ENCODE data around the gene BHLHA9.

BHLHA9 gene

DNA sequence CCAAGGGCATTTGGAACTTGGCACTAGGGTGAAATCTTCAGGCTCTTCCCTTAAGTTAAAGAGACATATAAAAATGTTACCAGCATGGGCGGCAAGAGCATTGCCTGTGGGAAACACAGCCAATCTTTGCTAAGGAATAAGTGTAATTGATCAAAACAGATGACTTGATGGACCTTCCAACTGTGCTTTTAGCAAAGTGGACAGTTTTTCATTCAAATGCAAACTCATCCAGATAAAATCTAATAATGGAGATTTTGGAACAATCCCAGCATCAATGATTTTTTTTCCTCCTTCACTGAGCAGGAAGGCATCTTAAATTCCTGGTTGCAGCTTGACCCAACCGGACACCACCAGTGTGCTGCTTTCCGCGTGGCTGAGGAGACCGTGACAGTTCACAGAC lies 42.9 kb upstream of the BHLHA9 start:
- no peak overlapping the region for H3K4me3 ChIP-seq (ENCODE audit: control insufficient read depth, low read depth, low read length)
- TF ChIP-seq, protein P1, sequence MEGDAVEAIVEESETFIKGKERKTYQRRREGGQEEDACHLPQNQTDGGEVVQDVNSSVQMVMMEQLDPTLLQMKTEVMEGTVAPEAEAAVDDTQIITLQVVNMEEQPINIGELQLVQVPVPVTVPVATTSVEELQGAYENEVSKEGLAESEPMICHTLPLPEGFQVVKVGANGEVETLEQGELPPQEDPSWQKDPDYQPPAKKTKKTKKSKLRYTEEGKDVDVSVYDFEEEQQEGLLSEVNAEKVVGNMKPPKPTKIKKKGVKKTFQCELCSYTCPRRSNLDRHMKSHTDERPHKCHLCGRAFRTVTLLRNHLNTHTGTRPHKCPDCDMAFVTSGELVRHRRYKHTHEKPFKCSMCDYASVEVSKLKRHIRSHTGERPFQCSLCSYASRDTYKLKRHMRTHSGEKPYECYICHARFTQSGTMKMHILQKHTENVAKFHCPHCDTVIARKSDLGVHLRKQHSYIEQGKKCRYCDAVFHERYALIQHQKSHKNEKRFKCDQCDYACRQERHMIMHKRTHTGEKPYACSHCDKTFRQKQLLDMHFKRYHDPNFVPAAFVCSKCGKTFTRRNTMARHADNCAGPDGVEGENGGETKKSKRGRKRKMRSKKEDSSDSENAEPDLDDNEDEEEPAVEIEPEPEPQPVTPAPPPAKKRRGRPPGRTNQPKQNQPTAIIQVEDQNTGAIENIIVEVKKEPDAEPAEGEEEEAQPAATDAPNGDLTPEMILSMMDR (IDR thresholded peaks at IDR 0.05; ENCODE audit: control insufficient read depth, insufficient read depth, low read depth, low read length, missing control alignments), result no peak

DNA sequence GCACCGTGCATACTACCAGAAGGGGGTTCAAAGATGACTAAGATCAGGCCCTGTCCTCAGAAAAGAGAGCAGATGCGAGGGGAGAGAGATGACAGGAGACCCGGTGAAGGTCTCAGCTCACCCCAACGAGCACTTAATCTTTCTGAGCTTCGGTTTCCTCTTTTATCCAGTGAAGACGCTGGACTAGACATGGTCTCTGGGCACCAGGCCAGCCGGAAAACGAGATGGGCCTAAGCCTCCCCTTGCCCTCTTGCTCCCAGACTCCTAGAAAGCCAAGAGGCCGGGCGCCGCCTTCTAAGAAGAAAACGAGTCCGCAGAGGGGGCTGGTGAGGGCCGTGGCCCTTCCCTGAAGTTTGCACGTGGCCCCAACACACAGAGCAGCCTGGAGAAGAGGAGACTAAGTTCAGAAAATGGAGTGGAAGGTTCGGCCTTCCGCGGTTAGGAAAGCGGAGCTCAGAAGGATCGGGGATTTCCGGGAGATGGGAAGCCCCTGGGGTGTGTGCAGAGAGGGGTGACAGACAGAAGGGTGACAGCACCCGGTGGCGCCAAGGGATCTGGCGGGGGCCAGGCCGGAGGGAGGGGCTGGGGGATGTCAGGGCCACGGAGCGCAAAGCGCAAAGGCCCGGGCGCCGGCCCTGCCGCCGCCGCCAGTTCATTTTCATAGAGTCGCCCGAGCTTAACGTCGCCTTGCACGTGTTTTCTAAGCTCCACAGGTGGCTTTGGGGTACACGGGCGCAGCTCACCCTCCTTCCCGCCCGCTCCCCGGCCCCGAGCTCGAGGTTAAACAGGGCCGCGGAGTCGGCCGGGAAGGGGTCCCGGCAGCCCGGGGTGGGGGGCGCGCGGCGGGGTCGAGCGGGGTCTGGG lies 42.1 kb upstream of the BHLHA9 start:
- TF ChIP-seq, protein P1 (IDR thresholded peaks at IDR 0.05; ENCODE audit: control insufficient read depth, insufficient read depth, low read depth, low read length, missing control alignments), result no peak
- no peak overlapping the region for H3K4me3 ChIP-seq (ENCODE audit: control insufficient read depth, low read depth, low read length)
- no peak for DNase-seq (ENCODE audit: low read depth)

More for the DNA sequence above, 42.9 kb upstream of the BHLHA9 start:
- no peak for DNase-seq (ENCODE audit: low read depth)

DNA sequence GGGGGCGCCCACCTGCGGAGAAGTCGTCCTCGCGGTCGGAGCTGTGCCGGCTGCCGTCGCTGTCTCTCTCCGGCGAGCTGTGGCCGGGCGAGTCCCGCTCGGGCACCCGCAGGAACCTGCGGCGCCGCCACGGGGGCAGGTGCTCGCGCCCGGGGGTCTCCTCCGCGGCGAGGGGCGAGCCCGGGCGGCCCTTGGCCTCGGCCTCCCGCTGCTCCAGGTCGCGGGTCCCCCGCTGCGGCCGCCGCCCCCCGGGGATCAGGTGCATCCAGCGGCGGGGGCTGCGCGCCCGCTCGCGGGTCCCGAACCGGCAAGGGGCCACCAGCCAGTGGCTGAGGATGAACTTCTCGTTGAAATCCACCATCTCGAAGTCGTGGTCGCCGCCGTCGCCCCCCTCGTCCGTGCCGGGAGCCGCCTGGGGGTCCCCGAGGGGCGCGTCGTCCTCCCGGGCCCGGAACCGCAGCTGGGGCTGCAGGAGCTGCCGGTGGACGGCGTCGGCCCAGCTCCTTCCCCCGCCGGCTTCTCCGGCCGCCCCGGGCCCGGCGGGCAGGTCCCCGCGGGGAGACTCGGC lies 41.4 kb upstream of the BHLHA9 start:
- TF ChIP-seq, protein P1 (IDR thresholded peaks at IDR 0.05; ENCODE audit: control insufficient read depth, insufficient read depth, low read depth, low read length, missing control alignments), result no peak
- no peak overlapping the region for H3K4me3 ChIP-seq (ENCODE audit: control insufficient read depth, low read depth, low read length)

DNA sequence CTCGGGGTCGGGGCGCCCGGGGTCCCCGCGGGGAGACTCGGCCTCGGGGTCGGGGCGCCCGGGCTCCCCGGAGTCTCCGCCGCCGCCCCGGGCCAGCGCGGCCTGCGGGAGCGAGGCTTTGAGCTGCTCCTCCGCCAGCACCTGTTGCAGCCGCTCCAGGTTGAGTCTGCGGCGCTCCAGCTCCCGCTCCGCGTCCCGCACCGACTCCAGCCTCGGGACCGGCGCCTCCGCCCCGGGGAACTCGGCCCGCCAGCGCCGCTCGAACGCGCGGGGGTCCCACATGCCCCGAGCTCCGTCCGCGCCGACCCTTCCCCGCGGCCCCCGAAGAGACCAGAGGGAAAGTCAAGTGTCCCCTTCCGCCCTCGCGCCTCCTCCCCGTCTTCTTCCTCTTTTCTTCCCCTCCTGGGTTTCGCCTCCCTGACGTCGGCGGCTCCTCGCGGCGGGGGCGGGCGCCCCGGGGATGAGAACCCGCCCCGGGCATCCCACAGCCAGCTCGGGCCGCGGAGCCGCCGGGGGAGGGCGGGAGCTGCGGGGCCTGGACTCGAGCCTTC lies 40.8 kb upstream of the BHLHA9 start:
- DNase-seq (ENCODE audit: low read depth), result no peak
- TF ChIP-seq, protein P1 (IDR thresholded peaks at IDR 0.05; ENCODE audit: control insufficient read depth, insufficient read depth, low read depth, low read length, missing control alignments), result no peak
- H3K4me3 ChIP-seq (ENCODE audit: control insufficient read depth, low read depth, low read length), result peak overlapping the region; percentile 36

More for the DNA sequence above, 41.4 kb upstream of the BHLHA9 start:
- DNase-seq (ENCODE audit: low read depth), result no peak

DNA sequence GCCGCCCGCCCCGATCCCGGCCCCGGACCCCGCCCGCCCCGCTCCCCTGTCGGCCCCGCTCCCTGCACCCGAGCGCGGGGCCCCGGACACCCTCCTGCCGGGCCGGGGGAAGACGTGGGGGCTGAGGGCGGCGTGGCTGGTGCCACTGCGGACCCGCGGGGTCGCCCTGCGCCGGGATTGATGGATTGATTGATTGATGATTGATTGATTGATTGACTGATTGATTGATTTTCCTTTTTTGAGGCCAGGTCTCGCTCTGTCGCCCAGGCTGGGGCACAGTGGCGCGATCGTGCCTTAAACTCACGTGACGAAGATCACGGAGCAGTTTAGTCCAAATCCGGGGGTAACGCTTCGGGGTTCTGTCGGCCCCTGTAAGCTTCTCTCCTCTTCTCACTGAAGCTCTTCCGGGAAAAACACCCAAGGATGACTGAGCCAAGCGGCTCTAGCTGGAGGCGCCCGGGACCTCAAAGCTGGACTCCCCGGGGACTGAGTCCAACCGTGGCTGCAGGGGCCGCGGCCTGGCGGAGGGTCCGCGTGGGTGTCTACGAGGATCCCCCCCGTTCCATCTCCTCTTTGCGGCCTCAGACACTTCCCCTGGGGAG lies 40.2 kb upstream of the BHLHA9 start:
- TF ChIP-seq, protein P1 (IDR thresholded peaks at IDR 0.05; ENCODE audit: control insufficient read depth, insufficient read depth, low read depth, low read length, missing control alignments), result no peak
- DNase-seq (ENCODE audit: low read depth), result no peak
- H3K4me3 ChIP-seq (ENCODE audit: control insufficient read depth, low read depth, low read length), result no peak overlapping the region

DNA sequence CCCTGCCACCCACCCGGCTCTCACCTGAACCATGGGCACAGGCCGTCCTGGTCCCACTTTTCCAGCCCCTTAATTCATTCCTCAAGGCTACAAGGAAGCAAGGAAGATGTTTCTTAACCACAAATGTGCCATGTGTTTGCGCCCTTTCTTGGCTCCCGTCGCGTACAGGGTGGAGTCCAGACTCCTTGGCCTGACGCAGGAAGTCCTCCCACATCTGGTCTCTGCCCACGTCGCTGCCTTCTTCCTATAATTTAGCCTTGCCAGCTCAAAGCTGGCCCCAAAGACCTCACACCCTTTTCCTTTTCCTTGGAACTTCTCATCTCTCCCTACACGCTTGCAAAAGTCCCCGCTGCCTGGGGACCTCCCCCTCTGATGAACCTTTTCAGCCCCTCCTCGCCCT lies 38.8 kb upstream of the BHLHA9 start:
- H3K4me3 ChIP-seq (ENCODE audit: control insufficient read depth, low read depth, low read length), result no peak overlapping the region
- DNase-seq (ENCODE audit: low read depth), result no peak
- TF ChIP-seq, protein P1 (IDR thresholded peaks at IDR 0.05; ENCODE audit: control insufficient read depth, insufficient read depth, low read depth, low read length, missing control alignments), result no peak

All from AG09309 (cell line).